ENCODE results near the gene DCAF4L1.

DCAF4L1 gene, protein sequence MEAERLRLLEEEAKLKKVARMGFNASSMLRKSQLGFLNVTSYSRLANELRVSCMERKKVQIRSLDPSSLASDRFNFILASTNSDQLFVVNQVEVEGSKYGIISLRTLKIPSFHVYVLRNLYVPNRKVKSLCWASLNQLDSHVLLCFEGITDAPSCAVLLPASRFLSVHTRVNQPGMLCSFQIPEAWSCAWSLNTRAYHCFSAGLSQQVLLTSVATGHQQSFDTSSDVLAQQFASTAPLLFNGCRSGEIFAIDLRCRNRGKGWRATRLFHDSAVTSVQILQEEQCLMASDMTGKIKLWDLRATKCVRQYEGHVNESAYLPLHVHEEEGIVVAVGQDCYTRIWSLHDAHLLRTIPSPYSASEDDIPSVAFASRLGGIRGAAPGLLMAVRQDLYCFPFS

DNA sequence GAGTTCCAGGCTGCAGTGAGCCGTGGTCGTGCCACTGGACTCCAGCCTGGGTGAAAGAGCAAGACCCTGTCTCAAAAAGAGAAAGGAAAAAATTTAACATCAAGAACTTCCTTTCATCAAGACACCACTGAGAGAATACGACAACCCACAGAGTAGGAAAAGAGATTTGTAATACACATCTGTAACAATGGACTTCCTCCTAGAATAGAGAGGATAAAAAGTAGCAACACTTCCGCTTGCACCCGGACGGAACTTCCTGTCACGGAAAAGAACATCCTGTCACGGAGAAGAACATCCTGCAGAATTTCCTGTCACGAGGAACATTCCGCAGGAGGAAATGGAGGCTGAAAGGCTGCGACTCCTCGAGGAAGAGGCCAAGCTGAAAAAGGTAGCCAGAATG is at the start of gene DCAF4L1:
Gene DCAF4L1 (plus strand): TSS at position 301 of the 400 bp plus-strand sequence. CDS start 37 bp downstream, at position 338.
- DNase-seq (ENCODE audit: low read depth), result no peak
- no peak within 1 kb of the TSS for H3K4me3 ChIP-seq (replicated peaks; ENCODE audit: low read depth, low read length)
- TF ChIP-seq, protein P1, sequence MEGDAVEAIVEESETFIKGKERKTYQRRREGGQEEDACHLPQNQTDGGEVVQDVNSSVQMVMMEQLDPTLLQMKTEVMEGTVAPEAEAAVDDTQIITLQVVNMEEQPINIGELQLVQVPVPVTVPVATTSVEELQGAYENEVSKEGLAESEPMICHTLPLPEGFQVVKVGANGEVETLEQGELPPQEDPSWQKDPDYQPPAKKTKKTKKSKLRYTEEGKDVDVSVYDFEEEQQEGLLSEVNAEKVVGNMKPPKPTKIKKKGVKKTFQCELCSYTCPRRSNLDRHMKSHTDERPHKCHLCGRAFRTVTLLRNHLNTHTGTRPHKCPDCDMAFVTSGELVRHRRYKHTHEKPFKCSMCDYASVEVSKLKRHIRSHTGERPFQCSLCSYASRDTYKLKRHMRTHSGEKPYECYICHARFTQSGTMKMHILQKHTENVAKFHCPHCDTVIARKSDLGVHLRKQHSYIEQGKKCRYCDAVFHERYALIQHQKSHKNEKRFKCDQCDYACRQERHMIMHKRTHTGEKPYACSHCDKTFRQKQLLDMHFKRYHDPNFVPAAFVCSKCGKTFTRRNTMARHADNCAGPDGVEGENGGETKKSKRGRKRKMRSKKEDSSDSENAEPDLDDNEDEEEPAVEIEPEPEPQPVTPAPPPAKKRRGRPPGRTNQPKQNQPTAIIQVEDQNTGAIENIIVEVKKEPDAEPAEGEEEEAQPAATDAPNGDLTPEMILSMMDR (IDR thresholded peaks at IDR 0.05; ENCODE audit: low read length, missing control alignments), result no peak

DNA sequence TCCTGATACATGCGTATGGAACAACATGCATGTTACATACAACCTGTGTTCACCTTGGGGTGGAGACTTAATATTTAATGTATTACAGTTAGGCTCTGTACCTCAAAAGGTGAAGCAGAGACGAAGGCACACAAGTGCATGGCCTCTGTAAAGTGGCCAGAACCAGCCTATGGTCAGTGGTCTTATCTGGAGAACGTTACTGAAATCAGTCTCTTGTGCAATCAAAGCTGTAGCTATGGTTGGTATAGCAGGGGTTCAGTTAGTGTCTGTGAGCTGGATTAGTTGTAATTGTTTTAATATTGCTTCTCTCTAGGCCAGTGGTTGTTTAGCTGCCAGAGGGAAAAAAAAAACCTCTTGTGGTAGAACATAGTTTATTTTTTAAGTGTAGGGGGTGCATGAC is 48.6 kb upstream of the DCAF4L1 start:
- DNase-seq (ENCODE audit: low read depth), result no peak
- H3K4me3 ChIP-seq (replicated peaks; ENCODE audit: low read depth, low read length), result no peak overlapping the region
- TF ChIP-seq, protein P1 (IDR thresholded peaks at IDR 0.05; ENCODE audit: low read length, missing control alignments), result no peak

DNA sequence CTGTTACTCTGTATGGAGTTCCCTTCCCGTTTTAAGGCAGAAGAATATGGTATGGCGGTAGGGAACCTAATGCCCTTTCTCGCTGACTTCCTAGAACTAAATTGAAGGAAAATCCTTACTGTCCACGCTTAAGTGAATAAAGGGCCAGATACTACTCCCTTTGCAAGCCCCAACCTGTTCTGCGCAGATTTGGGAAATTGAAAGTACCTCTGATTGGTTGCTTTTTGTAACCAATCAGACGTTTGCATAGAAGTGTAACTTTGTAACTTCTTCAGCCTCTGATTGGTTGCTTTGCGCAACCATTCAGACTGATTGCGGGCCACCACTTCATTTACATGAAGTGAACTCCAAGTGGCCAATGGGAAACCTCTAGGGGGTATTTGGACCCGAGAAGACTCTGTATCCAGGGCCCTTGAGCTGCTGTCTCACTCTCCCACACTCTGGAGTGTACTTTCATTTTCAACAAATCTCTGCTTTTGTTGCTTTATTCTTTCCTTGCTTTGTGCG is 47.5 kb upstream of the DCAF4L1 start:
- no peak for DNase-seq (ENCODE audit: low read depth)

DNA sequence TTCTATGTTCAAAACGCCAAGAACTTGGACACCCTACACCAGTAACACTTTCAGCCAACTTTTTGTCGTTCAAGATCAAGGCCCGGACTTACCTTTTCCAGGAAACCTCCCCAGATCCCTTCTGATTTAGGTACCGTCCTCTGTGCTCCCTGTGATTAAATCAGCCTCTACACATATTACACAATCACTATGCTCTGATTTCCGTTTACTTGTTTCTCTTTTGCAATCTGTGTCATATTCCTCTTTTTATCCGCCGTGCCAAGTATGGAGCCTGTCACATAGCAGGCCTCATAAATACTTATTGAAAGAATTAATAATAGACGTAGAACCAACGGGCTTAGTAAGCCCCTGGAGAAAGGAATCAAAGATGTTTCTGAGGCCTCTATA is 47.0 kb upstream of the DCAF4L1 start:
- DNase-seq (ENCODE audit: low read depth), result no peak
- TF ChIP-seq, protein P1 (IDR thresholded peaks at IDR 0.05; ENCODE audit: low read length, missing control alignments), result no peak
- peak overlapping the region; percentile 97 for H3K4me3 ChIP-seq (replicated peaks; ENCODE audit: low read depth, low read length)

More for the DNA sequence above, 47.5 kb upstream of the DCAF4L1 start:
- TF ChIP-seq, protein P1 (IDR thresholded peaks at IDR 0.05; ENCODE audit: low read length, missing control alignments), result no peak
- H3K4me3 ChIP-seq (replicated peaks; ENCODE audit: low read depth, low read length), result no peak overlapping the region

DNA sequence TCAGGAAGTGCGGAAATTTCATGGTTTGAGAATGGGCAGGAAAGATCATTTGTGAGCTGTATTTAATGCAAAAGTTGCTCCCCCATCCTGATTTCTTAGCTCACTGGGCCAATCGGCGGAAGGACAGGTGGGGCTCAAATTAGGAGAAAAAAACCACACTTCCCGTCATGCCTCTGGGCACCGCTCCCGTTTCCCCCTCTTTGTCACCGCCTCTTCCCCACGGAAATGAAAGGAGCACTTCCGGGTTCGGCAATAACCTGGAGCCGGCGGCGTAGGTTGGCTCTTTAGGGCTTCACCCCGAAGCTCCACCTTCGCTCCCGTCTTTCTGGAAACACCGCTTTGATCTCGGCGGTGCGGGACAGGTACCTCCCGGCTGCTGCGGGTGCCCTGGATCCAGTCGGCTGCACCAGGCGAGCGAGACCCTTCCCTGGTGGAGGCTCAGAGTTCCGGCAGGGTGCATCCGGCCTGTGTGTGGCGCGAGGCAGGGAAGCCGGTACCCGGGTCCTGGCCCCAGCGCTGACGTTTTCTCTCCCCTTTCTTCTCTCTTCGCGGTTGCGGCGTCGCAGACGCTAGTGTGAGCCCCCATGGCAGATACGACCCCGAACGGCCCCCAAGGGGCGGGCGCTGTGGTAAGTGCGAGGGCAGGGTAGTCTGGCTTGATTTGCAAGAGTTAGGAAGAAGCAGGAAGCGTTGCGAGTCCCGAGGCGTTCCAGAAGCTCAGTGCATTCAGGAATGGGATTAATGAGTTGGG is 46.5 kb upstream of the DCAF4L1 start, which contains the start of gene TMEM33:
Gene TMEM33 (plus strand): TSS at position 529 of the 751 bp plus-strand sequence. CDS start 56 bp downstream, at position 585.
- DNase-seq (ENCODE audit: low read depth), result peak; percentile 86
- peak within 1 kb of the TSS; percentile 97 for H3K4me3 ChIP-seq (replicated peaks; ENCODE audit: low read depth, low read length)
- TF ChIP-seq, protein P1 (IDR thresholded peaks at IDR 0.05; ENCODE audit: low read length, missing control alignments), result no peak

DNA sequence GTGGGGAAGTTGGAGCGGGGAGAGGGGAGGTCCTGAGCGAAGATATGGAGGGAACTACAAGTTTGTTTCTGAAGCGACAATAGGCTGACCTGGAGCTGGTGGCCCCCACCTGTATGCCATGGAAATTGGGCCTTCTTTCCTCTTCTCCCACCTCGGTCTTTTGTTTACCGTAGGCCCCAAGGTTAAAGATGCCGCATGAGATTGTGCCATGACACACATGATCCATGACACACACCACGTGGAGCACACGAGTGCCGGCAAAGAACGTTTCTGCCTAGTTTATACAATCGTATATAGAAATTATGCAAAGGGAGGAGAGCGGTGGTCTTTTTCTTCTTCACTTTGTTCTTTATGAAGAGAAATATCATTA is 45.9 kb upstream of the DCAF4L1 start:
- H3K4me3 ChIP-seq (replicated peaks; ENCODE audit: low read depth, low read length), result peak overlapping the region; percentile 97
- DNase-seq (ENCODE audit: low read depth), result peak; percentile 11
- TF ChIP-seq, protein P1 (IDR thresholded peaks at IDR 0.05; ENCODE audit: low read length, missing control alignments), result no peak
